ENCODE results near the gene KRT15.

KRT15 gene

DNA sequence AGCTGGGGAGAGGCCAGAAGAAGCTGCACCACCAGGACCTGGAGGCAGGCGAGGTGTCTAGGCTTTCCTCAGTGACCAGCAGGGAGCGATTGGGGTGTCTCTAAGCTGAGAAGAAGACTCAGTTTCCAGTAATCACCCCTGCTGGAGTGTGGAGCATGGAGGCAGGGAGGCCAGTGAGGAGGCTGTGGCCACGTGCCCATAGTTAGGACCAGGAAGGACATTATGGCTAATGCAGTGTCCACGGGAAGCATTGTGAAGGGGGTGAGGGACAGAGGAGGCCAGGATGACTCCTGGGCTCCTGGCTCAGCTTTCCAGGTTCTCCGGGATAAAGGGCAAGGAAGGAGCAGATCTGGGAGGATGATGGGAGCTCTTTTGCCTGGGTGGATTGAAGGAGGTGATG, 19.0 kb downstream of the KRT15 start:
- no peak for DNase-seq (ENCODE audit: low read depth, low spot score)
- no peak overlapping the region for H3K4me3 ChIP-seq (ENCODE audit: low read depth, low read length)
- TF ChIP-seq, protein P1, sequence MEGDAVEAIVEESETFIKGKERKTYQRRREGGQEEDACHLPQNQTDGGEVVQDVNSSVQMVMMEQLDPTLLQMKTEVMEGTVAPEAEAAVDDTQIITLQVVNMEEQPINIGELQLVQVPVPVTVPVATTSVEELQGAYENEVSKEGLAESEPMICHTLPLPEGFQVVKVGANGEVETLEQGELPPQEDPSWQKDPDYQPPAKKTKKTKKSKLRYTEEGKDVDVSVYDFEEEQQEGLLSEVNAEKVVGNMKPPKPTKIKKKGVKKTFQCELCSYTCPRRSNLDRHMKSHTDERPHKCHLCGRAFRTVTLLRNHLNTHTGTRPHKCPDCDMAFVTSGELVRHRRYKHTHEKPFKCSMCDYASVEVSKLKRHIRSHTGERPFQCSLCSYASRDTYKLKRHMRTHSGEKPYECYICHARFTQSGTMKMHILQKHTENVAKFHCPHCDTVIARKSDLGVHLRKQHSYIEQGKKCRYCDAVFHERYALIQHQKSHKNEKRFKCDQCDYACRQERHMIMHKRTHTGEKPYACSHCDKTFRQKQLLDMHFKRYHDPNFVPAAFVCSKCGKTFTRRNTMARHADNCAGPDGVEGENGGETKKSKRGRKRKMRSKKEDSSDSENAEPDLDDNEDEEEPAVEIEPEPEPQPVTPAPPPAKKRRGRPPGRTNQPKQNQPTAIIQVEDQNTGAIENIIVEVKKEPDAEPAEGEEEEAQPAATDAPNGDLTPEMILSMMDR (IDR thresholded peaks at IDR 0.05; ENCODE audit: low read depth, low read length), result no peak
- in situ Hi-C loops (cut with HindIII; ENCODE audit: low sequenced_read_pairs), result no loop called here

- DNase-seq (ENCODE audit: low read depth, low spot score), result no peak
- in situ Hi-C loops (cut with HindIII; ENCODE audit: low sequenced_read_pairs), result no loop called here
- TF ChIP-seq, protein P1 (IDR thresholded peaks at IDR 0.05; ENCODE audit: low read depth, low read length), result no peak
- no peak overlapping the region for H3K4me3 ChIP-seq (ENCODE audit: low read depth, low read length)
Measured at GRCh38 chr17:41498276-41498675, 20.4 kb downstream of the KRT15 start.

- DNase-seq (ENCODE audit: low read depth, low spot score), result peak; percentile 77
- in situ Hi-C loops (cut with HindIII; ENCODE audit: low sequenced_read_pairs), result no loop called here
- TF ChIP-seq, protein P1 (IDR thresholded peaks at IDR 0.05; ENCODE audit: low read depth, low read length), result peak; percentile 75
- no peak overlapping the region for H3K4me3 ChIP-seq (ENCODE audit: low read depth, low read length)
Measured at GRCh38 chr17:41496803-41497484, 21.7 kb downstream of the KRT15 start.

GRCh38 chr17:41494524-41494923, 24.2 kb downstream of the KRT15 start:
- TF ChIP-seq, protein P1 (IDR thresholded peaks at IDR 0.05; ENCODE audit: low read depth, low read length), result no peak
- in situ Hi-C loops (cut with HindIII; ENCODE audit: low sequenced_read_pairs), result no loop called here
- no peak overlapping the region for H3K4me3 ChIP-seq (ENCODE audit: low read depth, low read length)
- DNase-seq (ENCODE audit: low read depth, low spot score), result peak; percentile 7

GRCh38 chr17:41492771-41493170, 25.9 kb downstream of the KRT15 start:
- TF ChIP-seq, protein P1 (IDR thresholded peaks at IDR 0.05; ENCODE audit: low read depth, low read length), result no peak
- in situ Hi-C loops (cut with HindIII; ENCODE audit: low sequenced_read_pairs), result no loop called here
- no peak overlapping the region for H3K4me3 ChIP-seq (ENCODE audit: low read depth, low read length)
- peak; percentile 58 for DNase-seq (ENCODE audit: low read depth, low spot score)

GRCh38 chr17:41492351-41492750, 26.3 kb downstream of the KRT15 start:
- in situ Hi-C loops (cut with HindIII; ENCODE audit: low sequenced_read_pairs), result no loop called here
- H3K4me3 ChIP-seq (ENCODE audit: low read depth, low read length), result no peak overlapping the region
- DNase-seq (ENCODE audit: low read depth, low spot score), result peak; percentile 21
- TF ChIP-seq, protein P1 (IDR thresholded peaks at IDR 0.05; ENCODE audit: low read depth, low read length), result no peak

All from astrocyte of the spinal cord (primary cell).